PFSK-1 (cell line): ENCODE measurements around the gene LSM12.

Source experiments
- POLR2AphosphoS5 ChIP-seq: IDR thresholded peaks from 2 replicates; pipeline ENCODE4 v1.6.1; 2012; ENCODE audit warnings: low read depth, mild to moderate bottlenecking, control low read depth, low read length, moderate library complexity
- TAF1 ChIP-seq: IDR thresholded peaks from 2 replicates; pipeline ENCODE4 v1.6.1; 2012; ENCODE audit warnings: low read length, control low read depth, borderline replicate concordance; ENCODE audit not compliant: insufficient read depth

- TF ChIP-seq TAF1 (no peak), POLR2AphosphoS5 (no peak)
Measured at GRCh38 chr17:44079877-44080821, 13.7 kb upstream of the LSM12 start.
